Hepatocyte (in vitro differentiated cells): Measurements from ENCODE around the gene AP2A1.

Source experiments
- EZH2 ChIP-seq: fragments of 200-600 bp; sonication (generic); IDR thresholded peaks from 2 replicates; pipeline ENCODE4 v1.6.1; 2016; ENCODE audit warnings: antibody characterized with exemption, mild to moderate bottlenecking, borderline replicate concordance
- EZH2phosphoT487 ChIP-seq: fragments of 200-600 bp; sonication (generic); IDR thresholded peaks from one replicate; pipeline ENCODE4 v1.6.1; 2018; ENCODE audit warnings: antibody characterized with exemption, mild to moderate bottlenecking, low read depth, moderate library complexity; ENCODE audit not compliant: unreplicated experiment, severe bottlenecking
- TF ChIP-seq, protein P1 (sequence below): fragments of 200-600 bp; sonication (generic); IDR thresholded peaks from 2 replicates; pipeline ENCODE4 v1.5.1; 2016; ENCODE audit warnings: antibody characterized with exemption, mild to moderate bottlenecking; ENCODE audit not compliant: poor library complexity

DNA sequence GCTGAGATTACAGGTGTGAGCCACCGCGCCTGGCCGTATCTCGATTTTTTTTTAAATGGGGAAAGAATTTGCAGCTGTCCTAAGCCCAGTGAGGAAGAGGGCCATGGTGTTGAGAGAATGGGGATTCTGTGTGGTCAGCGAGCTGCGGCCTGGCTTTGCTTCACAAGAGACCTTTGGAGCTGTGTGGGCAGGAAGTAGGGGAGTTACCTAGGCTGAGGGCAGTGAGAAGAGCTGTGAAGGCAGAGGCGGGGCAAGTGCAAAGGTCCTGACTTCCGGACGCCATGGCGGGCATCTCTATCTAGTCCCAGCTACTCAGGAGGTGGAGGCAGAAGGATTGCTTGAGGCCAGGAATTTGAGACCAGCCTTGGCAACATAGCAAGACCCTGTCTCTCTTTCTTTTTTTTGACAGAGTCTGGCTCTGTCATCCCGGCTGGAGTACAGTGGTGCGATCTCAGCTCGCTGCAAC, 4.9 kb downstream of the AP2A1 start:
- TF ChIP-seq, protein P1, sequence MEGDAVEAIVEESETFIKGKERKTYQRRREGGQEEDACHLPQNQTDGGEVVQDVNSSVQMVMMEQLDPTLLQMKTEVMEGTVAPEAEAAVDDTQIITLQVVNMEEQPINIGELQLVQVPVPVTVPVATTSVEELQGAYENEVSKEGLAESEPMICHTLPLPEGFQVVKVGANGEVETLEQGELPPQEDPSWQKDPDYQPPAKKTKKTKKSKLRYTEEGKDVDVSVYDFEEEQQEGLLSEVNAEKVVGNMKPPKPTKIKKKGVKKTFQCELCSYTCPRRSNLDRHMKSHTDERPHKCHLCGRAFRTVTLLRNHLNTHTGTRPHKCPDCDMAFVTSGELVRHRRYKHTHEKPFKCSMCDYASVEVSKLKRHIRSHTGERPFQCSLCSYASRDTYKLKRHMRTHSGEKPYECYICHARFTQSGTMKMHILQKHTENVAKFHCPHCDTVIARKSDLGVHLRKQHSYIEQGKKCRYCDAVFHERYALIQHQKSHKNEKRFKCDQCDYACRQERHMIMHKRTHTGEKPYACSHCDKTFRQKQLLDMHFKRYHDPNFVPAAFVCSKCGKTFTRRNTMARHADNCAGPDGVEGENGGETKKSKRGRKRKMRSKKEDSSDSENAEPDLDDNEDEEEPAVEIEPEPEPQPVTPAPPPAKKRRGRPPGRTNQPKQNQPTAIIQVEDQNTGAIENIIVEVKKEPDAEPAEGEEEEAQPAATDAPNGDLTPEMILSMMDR, result no peak
- no peak for TF ChIP-seq EZH2
- TF ChIP-seq EZH2phosphoT487, result no peak
